HG02588 (cell line): ENCODE measurements around the gene EBPL.

Source experiments
- ATAC-seq: cut with Tn5 transposase; IDR thresholded peaks from one replicate; pipeline ENCODE4 v1.9.1; 2021; ENCODE audit warnings: mild to moderate bottlenecking, moderate library complexity; ENCODE audit not compliant: unreplicated experiment

The EBPL gene

DNA sequence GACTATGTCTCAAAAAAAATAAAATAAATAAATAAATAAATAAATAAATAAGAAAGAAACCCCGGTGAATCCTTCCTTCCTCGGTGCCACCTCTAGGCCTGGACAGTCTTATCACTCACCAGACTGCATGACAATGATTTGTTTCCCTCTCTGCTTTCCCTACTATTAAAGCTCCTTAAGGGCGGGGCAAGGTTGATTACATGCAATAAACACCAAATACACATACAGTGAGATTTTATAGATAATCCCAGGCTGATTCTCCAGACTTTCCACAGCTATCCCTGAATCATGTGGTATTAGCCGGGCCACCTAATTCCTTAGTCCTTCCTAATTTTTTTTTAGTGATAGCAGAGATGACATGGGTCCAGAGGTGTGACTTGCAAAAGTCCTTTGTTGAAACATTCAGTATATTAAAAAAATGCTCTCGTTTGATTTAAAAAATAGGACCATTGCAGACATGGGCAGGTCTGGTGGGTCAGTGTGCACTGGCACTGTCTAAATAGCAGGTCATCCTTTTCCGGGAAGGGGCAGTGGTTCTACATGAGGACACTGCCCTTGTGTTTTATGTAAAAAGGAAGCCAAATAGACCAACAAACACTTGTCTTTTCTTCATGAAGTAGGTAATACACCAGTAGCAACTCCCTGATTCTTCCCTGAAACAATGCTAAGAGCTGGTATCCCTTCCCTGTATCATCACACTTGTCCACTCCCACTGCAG, 14.5 kb downstream of the EBPL start:
- ATAC-seq = no peak

DNA sequence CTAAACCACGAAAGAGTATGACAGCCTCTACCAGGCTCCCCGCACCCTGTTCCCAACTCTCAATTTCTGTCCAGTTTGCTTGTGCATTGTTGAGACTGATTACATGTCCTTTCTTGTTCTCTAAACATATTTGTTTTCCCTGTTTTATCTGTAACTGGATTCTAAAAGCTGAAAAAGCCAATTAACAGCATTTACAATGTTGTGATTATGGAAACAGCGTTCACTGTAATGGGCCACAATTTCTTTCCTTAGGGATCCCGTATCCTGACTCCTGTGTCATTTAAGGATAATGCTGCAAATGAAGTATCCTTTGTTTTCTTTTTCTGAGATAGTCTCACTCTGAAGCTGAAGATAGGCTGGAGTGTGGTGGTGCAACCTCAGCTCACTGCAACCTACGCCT, 20.5 kb downstream of the EBPL start:
- no peak for ATAC-seq

DNA sequence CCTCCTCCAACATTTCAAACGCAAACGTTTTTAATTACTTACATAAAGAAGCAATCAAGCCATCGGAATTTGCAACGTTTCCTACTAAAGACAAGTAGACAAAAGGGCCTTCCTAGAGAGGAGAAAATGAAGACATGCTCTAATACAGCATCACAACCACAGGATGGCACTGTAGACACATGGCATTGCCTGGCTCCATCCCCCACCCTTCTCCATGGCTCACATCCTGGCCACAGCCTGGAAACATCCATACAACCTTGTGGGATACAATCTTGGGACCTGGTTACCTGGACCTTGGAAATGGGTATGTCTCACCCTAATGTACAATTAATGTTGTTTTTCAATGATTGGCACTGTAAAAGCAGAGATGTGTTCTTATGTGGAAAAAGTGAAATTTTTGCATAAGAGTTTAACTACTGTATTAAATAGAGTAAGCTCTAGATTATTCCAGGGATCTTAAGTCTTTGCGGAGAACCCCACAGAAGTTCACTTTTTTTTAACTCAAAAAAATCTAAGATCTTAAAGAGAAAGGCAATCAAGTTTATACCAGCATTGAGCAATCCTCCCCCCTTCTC, 21.5 kb downstream of the EBPL start:
- ATAC-seq = no peak

DNA sequence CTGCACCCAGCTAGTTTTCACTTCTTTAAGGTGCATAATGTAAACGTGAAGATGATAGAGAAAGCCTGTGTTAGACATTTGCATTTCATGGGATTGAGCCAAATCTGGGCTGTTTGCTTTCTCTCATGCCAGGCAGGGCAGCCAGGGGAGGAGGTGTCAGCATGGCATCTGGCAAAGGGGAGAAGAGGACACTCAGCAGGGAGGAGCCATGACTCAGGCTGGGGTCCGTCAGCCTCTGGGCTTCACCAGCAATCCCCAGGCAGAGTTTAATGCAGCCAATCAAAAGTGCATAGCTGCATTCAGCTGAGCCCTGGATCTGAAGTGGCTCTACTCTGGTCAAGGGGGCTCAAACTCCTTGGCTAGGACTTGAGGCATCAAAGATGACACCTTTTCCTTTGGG, 23.5 kb downstream of the EBPL start:
- ATAC-seq = no peak

DNA sequence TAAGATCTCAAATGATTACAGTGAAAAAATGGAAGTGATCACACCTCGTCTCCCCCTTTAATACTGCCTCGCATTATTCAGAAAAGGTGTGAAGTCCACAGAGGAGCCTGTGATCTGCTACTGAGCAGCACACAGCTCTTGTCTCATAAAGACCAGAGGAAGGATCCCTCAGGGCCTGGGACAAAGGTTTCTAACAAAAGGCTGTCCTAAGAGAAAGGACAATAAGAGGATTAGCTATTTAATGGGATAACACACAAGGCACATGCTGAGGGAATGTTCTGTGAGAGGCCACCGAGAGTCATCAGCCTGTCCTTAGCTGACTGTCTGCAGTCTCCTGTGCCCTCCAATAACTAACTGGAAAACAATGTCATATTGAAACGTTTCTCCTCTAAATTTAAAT, 26.7 kb downstream of the EBPL start:
- no peak for ATAC-seq

DNA sequence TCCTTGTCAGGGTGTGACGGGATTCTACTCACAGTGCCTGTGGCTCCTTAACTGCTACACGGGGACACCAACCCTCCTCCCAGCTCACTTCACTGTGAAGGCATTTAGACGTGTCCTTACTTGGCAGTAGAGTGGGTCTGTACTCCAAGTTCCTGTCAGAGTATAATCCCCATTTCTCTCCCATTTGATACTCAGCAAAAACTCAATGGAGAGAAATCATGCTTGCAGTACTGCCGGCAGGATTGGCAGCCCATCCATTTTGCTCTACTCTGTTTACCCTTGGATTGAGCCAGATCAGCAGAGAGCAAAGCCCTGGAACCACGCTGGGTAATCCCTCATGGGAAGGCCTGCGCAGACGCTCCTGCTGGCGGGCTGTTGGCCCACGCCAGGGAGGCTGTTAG, 34.0 kb downstream of the EBPL start:
- ATAC-seq = no peak

DNA sequence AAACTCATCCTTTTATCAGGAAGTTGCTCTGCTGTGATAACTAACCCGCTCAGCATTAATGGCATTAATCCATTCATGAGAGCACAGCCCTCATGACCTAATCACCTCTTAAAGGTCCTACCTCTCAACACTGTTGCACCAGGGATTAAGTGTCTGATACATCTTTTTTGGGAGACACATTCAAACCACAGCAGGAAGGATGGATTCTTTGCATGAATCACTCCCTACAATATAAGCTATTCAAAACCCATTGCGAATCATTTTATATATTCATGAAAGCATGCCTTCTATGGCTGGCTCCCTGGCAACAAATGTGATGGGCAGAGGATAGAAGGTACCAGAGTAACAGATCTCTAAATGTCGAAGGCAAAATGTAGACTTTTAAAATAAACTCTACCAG, 35.4 kb downstream of the EBPL start:
- ATAC-seq = no peak

DNA sequence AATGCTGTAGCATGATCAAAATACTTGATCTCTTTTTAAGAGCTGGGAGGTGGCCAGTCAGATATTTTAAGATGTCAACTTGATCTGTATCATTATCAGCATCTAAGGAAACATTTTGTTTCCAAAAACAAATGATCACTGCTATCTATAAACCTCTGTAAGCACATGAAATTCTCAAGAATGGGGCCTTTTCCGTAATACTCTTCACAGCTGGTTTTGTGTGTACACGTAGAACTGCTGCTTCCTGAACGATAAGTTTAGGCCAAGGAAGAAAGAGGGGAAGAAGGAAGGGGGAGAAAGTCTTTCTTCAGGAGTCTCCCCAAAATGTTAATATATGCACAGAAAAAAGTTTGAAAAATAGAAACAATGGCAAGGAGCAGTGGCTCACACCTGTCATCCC, 37.3 kb downstream of the EBPL start:
- ATAC-seq = no peak

DNA sequence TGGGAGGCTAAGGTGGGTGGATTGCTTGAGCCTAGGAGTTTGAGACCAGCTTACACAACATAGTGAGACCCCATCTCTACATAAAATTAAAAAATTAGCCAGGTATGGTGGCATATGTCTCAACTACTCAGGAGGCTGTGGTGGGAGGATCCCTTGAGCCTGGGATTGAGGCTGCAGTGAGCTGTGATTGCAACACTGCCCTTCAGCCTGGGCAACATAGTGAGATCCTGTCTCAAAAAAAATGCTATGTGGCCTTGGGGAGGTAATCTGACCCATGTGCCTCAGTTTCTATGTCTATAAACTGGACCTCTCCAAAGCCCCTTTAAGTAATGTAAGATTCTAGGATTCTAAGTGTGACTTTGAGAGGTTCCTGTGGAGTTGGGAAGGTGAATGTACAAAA, 37.8 kb downstream of the EBPL start:
- no peak for ATAC-seq

DNA sequence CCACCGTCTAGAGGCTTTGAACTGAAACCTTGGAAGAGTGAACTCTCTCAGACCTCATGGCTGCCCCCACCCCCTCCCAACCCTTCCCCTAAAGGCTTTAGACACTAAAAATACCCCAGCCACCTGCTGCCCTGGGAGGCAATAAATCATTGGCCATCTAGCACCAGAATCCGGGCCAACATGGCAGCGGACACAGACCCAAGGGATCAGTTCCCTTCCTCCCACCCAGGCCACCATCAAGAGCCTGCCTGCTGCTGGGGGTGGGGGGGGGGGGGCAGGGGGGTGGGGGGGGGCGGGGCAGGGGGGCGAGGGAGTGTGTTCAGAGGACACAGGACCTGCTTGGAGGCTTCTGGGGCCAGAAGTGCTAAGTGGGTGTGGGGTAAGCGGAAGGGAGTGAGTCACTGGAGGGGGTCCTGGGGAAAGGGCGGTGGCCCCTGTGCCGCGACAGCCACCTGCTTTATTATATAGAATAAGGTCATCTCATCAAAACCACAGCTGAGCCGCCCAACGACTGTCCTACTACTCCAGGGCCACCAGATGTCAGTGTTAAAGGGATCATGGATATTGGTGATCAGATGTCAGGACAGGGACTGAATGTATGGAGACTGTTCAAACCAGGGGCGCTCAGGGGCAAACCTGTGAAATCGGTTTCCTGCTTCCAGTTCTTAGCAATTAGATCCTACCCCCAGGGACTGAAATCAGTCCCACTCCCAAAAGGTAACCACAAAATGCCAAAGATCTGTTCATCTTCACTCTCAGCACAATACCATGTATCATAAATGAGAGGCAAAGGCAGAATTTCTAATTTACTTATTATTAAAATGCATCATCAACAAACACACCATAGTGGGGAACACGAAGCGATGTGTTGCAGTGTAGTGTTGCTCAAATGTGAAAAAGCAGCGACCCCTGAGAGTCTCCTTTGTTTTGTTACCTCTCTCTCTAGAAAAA, 38.7 kb downstream of the EBPL start:
- ATAC-seq = no peak

DNA sequence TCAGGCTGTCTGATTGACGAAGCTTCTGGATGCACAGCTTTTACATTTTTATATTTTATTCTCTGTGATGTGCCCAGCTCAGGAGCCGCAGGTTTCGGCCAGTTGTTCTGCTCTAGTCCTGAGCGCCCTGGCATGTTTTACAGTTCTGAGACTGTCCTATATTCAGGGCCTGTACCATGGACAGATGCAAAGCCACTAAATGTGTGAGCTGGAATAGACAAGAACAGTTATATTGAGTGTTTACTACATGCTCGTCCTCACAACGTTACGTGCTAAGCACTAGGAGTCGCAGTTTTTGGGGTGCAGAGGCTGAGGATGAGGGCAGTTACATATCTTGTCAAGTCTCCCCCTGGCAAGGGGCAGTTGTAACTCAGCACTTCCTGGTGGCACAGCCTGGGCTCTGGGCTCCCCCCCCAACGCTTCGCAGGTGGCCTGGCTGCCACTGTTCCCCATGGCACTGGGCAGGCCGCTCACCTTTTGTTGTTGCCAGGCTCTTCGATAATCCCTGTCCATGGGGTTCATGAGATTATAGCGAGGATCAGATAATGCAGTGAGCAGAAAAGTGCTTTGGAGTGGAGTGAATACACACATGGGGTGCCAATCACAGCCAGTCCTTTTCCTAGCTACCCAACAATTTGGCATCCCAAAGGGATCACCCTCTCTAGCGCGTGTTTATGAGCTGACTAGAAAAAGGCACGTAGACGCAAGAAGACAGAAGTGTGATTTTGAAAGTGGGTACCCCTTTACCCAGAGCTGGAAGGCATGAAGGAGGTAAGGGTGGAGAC, 39.5 kb downstream of the EBPL start:
- no peak for ATAC-seq

DNA sequence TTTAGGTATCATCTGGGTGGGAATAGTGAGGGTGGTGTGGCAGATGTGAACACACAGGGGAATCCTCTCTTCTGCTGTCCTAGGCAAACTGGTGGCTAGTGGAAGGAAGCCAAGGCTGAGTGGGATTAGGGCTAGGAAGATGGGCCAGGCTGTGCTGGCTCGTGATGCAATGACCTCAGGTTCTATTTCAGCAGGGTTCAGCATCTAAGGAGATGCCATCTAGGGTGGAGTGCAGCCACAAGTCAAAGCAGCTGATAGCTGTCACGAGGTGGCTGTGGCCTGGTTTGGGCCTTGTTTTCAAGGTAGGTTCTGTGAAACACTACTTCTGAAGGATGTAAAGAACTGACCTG, 41.3 kb downstream of the EBPL start:
- no peak for ATAC-seq

DNA sequence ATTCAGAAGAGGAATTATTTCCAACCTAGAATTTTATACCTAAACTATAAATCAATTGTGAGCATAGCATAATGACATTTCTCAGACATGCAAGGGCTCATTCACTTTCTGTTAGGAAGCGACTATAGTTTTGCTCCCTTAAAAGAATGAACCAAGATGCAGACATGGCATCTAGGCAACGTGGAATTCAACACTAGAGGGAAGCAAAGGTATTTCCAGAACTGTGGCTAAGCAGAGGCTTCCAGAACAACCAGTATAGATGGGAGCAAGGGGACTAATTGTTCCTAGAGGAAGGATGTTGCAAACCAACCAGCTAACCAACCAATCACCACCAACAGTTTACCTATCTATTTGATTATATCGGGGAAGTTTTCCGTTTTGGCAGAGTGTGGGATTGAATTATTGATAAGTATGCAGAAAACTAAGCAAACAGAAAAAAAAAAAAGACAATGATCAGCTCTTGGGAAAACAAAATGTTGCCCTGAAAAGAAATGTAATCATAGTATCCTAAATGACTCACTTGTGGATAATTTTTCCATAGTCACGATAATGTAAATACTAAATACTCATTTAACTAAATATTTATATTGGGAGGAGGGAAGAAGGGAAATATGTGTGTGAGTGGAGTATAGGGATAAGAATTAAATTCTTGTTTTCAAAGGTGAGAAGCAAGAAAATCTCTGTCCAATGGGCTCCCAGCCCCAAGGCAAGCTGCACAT, 41.9 kb downstream of the EBPL start:
- no peak for ATAC-seq

DNA sequence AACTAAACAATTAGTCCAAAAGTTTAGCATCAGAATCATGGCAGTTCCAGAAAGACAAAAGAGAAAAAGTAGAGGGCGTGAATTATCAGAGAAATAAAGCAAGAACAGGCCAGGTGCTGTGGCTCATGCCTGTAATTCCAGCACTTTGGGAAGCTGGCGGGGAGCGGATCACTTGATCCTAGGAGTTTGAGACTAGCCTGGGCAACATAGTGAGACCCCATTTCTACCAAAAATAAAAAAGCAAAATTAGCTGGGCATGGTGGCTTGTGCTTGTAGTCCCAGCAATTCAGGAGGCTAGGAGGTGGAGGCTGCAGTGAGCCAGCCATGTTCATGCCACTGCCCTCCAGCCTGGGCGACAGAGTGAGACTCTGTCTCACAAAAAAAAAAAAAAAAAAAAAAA, 44.6 kb downstream of the EBPL start:
- ATAC-seq = no peak

DNA sequence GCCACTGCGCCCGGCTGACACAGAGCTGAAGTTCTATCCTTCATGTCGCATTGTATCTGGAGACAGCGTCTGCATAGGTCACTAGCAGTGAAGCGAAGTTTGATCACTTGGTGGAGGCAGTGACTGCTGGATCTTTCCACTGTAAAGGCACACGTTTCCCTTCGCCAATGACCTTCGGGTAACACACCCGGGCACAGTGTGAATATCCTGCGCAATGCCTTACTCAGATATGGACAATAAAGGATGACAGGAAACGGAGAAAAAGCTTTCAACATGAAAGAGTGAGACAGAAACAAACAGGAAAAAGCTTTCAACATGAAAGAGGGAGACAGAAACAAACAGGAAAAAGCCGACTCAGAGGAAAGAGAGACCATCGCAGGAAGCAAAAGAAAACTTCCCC, 45.8 kb downstream of the EBPL start:
- no peak for ATAC-seq

DNA sequence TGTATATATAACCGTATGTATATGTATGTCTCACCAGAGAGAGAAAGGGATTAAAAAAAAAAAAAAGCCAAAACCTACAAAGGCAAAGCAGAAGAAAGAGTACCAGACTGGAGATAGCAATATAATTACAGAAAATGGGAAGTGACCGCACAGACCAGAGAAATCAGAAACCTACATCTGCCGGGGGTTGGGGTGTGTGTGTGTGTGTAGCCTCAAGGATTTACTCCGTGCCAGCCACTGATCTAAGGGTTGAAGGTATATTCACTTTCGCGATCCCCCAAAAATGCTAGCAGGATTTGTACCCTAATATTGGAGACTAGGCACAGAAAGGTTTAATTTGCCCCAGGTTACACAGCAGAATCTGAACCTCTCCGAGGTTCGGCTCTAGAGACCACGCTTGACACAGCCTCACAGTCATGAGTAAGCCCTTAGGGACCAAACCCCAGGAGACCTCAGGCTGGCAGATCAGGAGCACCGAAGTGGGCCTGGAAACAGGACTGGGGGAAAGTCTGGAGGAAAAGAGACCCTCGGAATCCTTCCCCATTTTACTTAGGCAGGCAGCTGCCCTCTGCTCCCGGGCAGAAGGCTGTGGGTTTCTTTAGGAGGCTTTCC, 48.1 kb downstream of the EBPL start:
- no peak for ATAC-seq

DNA sequence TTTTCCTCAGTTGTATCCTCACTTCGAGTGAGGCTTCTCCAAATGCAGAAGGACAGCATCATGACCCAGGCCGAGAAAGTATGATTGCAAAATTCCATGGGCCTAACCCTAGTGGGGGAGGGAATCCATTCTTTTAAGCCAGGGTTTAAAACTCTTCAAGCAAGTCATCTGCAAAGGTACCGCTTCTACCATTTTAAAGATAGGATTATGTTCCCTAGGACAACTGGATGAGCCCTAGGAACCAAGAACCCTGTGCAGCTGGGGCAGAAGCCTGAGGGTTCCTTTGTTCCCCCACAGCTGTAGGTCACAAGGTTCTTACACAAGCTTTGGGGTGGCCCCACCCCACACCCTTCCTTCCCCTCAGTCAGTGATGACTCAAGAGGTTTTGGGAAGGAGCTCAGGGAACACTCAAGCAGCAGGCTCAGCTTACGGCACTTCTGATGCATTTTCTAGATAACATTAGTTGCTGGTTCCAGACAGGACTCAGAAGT, 49.4 kb downstream of the EBPL start:
- no peak for ATAC-seq

DNA sequence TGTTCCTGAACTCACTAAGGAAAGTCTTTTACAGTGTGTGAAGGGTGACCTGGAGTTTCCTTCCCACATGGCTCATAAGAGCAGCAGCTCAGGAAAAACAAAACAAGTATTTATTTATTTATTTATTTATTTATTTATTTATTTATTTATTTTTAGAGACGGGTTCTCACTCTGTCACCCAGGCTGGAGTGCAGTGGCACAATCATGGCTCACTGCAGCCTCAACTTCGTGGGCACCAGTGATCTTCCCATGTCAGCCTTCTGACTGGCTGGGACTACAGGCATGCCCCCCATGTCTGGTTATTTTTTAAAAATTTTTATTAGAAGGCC, 52.6 kb downstream of the EBPL start:
- no peak for ATAC-seq

DNA sequence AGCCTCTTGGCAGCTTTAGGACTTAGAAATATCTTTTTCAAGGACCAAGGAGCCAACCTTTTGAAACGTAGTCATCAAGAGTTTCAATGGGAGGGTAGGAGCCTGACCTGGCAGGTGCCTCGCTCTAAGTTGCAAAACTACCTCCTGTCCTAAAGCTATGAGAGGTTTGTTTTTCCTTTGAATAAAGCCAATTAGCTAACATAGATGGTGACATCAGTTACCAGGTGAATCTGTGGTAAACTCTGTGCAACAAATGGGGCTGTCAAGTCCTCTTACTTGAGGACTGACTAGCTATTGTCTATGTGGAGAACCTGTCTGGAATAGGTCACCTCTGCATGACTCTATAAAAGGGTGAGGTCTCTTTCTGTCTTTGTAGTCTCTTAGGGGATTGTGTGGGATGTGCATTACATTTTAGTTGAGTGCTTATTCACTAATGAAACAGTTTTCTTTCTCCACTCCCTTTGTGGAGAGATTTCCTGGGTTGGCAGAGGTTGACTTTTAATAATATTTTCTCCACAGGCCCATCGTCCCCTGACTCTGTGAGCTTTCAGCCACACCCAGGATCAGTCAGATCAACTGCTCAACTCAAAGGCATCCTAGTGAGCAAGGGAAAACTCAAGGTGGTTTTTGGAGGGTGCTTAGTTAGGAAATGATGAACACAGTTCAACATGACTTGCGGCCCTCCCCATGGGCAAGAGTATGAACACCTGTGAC, 53.1 kb downstream of the EBPL start:
- no peak for ATAC-seq

DNA sequence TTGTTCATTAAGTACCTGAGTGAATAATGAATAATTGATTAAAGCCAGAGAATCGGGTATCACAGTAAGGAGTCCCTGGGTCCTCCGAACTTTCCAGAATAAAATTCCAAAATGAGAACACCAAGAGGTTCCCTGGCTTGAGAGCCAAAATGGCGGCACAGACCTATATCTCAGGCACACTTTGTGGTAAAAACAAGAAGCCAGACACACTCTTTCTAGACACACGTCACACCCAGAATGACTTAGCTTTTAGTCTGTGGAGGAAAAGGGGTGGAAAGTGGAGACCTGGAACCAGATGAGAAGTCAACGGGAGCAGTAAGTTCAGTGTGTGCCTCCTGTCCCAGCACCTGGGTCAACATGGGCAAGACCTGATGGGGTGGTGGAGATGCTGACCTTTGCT, 54.6 kb downstream of the EBPL start:
- ATAC-seq = no peak
